HG03439 (cell line): Measurements from ENCODE around the gene ADSS1.
"Not testable (repeated sequence)": the region's sequence is repeated elsewhere in the genome, so short reads cannot be mapped to it uniquely, and the experiment has no call there.

Experiments used
- ATAC-seq: cut with Tn5 transposase; IDR thresholded peaks from one replicate; pipeline ENCODE4 v1.9.1; 2021; ENCODE audit warnings: mild to moderate bottlenecking, moderate library complexity; ENCODE audit not compliant: unreplicated experiment

The ADSS1 gene

GRCh38 chr14:104714066-104714465 lies 10.0 kb upstream of the ADSS1 start:
- no peak for ATAC-seq

- no peak for ATAC-seq
Measured at GRCh38 chr14:104714681-104715080, 9.3 kb upstream of the ADSS1 start.

DNA sequence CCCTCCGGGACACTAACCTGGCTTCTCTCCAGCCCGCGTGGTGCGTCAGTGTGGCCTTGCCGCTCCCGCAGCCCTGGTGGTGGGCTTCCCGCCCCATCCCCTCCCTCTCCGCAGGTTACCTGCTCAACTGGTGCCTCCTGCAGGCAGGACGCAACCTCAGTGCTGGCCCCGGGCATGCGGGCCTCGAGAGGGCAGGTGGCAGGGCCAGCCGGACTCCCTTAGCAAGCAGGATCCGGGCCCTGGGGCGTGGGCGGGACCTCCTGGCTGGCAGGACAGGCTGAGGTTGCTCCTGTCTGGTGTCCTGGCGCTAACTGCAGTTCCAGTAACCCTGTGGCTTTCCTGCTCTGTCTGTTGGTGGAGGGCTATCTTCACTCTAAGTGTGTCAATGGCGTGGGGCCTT lies 8.6 kb upstream of the ADSS1 start:
- ATAC-seq, result no peak

GRCh38 chr14:104715871-104716270 lies 8.2 kb upstream of the ADSS1 start:
- no peak for ATAC-seq

DNA sequence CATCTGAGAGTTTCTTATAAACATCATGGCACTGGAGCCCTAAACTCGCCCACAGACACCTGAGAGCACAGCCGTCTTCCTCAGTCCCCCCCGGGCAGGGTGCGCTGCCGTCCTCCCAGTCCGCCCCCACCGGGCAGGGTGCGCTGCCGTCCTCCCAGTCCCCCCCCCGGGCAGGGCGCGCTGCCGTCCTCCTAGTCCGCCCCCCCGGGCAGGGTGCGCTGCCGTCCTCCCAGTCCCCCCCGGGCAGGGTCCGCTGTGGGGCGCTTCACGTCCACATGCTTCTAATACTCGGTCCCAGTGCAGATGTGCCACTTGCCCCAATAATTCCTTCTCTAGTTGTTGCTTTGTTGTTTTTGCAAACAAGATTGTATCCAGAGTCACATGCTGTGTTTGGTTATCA lies 6.9 kb upstream of the ADSS1 start:
- no peak for ATAC-seq

- no peak for ATAC-seq
Measured at GRCh38 chr14:104717646-104718045, 6.4 kb upstream of the ADSS1 start.

DNA sequence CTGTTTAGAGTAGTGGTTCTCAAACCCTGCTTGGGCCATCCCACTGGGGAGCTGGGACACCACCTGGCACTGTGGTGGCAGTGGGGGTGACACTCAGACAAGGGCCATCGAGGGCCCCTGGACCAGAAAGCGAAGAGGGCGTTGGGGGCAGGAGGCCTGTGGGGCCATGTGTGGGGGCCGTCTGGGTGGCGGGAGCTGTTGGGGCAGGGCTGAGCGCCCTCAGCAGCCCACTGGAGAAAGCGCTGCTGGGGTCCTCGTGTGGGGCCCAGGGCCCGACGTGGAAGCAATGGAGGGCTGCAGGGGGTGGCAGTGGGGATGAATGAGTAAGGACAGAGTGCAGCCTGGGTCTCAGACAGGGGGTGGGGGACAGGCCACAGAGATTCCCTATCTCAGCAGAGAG lies 5.9 kb upstream of the ADSS1 start:
- no peak for ATAC-seq

DNA sequence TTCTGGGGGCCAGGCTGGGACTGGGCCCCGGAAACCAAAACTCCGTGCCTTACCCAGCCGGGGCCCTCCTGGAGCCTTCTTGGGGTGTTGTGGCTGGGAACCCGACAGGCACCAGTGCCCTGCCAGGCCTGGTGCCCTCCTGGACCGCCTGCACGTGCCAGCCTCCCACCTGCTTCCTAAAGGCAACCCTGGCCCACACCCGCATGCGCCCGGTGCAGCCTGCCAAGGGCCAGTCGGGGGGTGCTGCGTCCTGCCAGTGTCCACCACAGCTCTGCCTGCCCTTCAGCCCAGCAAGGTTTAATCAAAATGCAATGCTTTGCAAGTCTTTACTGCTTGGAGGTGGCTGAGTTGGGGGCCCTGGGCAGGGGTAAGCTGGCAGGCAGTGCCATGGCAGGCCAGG lies 5.2 kb upstream of the ADSS1 start:
- no peak for ATAC-seq

DNA sequence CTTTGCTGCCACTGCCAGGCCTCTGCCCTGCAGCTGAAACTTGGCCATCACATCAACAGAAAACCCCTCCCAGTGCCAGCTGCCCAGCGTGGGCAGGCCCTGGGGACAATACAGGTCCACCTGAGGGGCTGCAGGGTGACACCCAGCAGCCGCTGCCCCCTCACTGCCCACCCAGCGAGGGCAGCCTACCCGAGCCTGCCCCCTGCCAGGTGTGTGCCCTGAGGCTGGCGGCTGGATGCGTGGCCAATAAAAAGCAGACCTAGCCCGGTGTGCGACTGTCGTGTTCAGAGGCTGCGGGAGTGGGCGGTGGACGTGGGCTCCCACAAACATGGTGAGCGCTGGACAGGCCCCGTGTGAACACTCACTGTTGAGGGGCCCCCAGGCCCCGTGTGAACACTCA lies 4.7 kb upstream of the ADSS1 start:
- no peak for ATAC-seq

DNA sequence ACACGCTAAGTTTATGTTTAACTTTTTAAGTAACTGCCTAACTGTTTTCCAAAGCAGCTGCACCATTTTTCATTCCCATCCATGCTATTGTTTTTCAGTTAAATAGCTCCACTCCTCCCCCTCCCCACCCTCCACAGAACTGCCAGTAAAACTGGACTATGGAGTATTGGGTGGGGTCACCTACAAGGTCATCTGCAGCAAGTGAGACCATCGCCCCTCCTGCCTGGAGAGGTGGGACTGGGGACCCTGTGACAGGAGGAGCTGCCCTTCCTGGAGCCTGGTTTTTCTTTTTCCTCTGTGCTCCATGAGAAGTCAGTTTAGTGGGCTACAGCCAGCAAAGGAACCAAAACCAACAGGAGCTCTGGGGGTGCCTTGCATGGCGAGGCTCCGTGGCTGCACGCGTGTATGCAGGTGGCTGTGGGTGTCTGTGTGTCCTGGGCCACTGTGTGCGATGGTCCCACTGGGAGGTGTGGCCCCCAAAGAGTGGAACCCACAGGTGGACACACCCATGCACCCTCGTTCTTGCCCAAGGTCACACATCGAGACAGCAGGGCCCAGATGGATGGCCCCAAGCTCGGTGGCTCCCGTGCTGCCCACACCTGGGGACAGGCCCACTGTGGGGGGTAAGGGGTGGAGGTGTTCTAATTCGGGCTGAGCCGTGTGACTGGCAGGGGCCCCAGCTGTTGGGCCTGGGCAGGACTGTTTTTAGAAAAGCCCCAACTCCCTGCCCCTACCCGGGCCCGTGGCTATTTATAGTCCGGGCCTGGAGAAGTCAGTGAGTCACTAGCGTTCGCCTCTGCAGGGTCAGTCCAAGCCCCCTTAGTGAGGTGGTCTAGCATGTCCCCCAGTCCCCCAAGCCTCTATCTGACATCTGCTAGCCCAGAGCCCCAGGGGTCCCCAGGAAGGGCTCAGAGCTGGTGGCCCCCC lies 2.3 kb upstream of the ADSS1 start:
- ATAC-seq, result no peak

GRCh38 chr14:104722938-104723650 lies 935 bp upstream of the ADSS1 start:
- ATAC-seq, result no peak

- no peak for ATAC-seq
Measured at GRCh38 chr14:104724407-104724980, 465 bp downstream of the ADSS1 start.

GRCh38 chr14:104724981-104725771 lies 1.1 kb downstream of the ADSS1 start:
- no peak for ATAC-seq

DNA sequence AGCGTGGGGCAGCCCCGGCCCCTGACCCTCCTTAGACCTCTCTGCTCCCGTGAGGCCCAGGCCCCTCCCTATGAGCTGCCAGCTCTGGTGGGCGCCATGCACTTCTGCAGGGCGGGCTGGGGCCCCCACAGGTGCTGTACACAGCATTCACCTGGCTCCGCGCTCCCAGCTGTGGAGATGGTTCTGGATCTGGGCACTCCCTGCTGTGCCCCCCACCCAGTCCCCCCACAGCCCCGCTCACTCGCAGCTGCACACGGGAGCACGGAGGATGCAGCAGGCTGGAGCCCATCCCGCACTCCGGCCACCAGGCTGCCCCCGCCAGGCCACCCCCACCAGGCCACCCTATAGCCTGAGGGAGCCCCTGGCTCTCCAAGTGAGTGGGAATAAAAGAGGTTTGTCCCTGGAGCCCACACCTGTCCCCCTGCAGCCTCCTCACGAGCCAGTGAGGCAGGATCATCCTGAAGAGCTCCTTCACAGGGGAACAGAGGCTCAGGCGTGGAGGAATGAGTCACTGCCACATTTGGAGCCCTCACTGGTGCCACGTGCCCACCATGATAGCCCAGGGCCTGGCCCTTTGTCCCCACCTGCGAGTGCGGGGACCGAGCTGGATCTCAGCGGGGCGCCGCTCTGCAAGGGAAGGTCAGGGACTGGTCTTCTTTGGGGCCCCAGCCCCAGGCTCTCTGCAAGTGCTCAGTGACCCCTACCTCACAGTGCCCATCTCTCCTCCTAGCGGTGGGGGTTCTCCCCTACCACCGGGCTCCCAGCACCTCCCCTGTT lies 1.9 kb downstream of the ADSS1 start:
- ATAC-seq, result no peak

- no peak for ATAC-seq
Measured at GRCh38 chr14:104726600-104727451, 2.8 kb downstream of the ADSS1 start.

DNA sequence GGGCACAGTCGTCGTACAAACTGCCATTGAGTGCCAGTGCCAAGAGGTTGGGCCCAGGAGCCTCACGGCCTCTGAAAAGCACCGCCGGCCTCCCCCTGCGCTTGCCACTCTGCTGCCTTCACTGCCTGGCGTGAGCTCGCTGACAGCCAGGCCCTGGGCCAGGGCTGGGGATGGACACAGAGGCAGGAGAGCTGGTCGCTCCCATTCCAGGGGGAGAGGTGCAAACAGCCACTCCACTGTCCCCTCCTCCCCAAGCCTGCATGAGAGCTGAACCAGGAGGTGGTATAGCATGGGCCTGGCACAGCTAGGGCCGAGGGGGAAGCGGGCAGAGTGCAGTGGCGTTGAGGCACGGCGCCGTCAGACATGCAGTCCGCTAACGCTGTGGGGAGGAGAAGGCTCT lies 4.6 kb downstream of the ADSS1 start:
- ATAC-seq, result no peak

- ATAC-seq, result not testable (repeated sequence)
Measured at GRCh38 chr14:104729176-104729834, 5.3 kb downstream of the ADSS1 start.

DNA sequence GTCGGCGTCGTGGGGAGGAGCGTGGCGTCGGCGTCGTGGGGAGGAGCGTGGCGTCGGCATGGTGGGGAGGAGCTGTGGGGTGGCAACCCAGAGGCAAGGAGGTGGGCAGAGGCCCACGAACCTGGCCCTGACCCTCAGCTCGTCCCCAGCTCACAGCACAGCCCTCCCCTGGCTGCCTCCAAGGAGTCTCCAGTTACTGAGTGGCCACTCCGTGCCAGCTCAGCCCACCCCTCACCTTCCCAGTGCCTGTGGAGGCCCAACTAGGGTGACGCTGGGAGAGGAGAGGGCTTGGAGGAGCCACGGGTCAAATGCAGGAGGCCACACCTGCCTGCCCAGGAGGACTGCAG lies 5.8 kb downstream of the ADSS1 start:
- ATAC-seq, result no peak

DNA sequence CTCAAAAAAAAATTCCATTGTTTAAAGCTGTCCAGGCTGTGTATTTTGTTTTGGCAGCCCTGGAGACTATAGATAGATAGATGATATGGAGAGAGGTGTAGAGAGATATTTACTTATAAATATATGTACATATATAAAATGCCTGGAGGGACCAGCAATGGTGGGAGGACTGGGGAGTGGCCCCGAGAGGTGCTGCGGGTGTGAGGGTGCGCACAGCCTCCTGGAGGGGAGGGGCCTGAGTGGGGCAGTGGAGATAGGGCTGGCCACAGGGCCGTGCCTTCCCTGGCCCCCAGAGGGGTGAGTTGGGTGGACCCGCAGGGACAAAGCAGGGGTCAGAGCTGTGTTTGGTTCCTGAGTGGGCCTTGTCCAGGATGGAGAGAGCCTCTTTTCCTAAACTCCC lies 6.5 kb downstream of the ADSS1 start:
- ATAC-seq, result no peak
